Neural progenitor cell (in vitro differentiated cells): ENCODE data around the gene KRT6B.

Experiments
- CTCF ChIP-seq: fragments of 200-600 bp; sonication (generic); IDR thresholded peaks from 2 replicates; pipeline ENCODE4 v1.5.1; 2017; ENCODE audit warnings: antibody characterized with exemption, mild to moderate bottlenecking
- EZH2 ChIP-seq: fragments of 200-600 bp; sonication (generic); IDR thresholded peaks from 2 replicates; pipeline ENCODE4 v1.6.1; 2017; ENCODE audit warnings: antibody characterized with exemption, mild to moderate bottlenecking, moderate library complexity

GRCh38 chr12:52400906-52401305, 51.0 kb downstream of the KRT6B start:
- TF ChIP-seq CTCF (no peak), EZH2 (no peak)
